ENCODE measurements around the gene IPPK. TPM values are rescaled to one million over a fixed set of nuclear protein-coding genes. Genes with fewer than 3 reads are reported as not detected.

Gene IPPK
- total RNA-seq, 1 experiment from 2014 or later, result 15.4 TPM

DNA sequence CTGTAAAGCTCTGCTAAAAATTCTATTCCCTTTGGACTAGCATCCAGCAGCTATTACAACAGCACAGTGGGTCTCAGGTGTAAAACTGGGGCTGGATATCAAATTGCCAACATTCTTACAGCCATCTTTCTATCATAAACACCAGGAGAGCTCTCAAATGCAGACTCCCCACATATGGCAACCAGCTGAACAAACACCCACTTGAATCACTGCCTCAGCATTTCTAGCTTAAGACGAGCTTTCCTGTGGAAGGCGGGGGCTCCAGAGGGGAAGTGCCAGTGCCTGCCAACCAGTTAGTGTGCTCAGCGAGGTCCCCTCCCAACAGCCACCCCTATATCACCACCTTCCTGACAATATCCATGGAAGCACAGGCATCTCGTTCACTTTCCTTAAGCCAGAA lies 62.2 kb downstream of the IPPK start:
- Histone ChIP-seq H3K27ac (ENCODE audit: low read depth, low read length) (no peak overlapping the region), H3K79me2 (ENCODE audit: insufficient read depth, low read length) (no peaks in the 10 kb centered on the region), H4K20me1 (ENCODE audit: insufficient read depth) (no peaks in the 10 kb centered on the region), H3K4me2 (ENCODE audit: low read length) (no peak overlapping the region), H3K36me3 (ENCODE audit: control insufficient read depth in 1 of 2, insufficient read depth in 2 of 2, low read length in 2 of 2) (no peaks in the 10 kb centered on the region; a peak in 1 of 4 replicates), H3K9me3 (ENCODE audit: control insufficient read depth in 1 of 2, insufficient read depth in 1 of 2, low read depth in 1 of 2, low read length in 2 of 2) (no peaks in the 10 kb centered on the region), H3K4me3 (replicated peaks in 1 of 2; ENCODE audit: low read depth in 1 of 2, low read length in 2 of 2) (no peak overlapping the region), H3K9ac (ENCODE audit: low read length) (no peak overlapping the region), H3K4me1 (ENCODE audit: control insufficient read depth in 1 of 2, insufficient read depth in 2 of 2, low read length in 2 of 2) (no peaks in the 10 kb centered on the region), H2AFZ (ENCODE audit: low read depth, low read length, poor library complexity, severe bottlenecking) (no peak overlapping the region), H3K27me3 (ENCODE audit: insufficient read depth, low read length) (no peaks in the 10 kb centered on the region), H3K9me2 (ENCODE audit: insufficient read depth) (no peaks in the 10 kb centered on the region)
- ChIA-PET POLR2A (no interaction called here), RAD21 (ENCODE audit: low non-redundant PET in 1 of 2, low total read pairs in 2 of 2, uncharacterized antibody in 2 of 2, unreplicated experiment in 2 of 2) (no interaction called here), CTCF (no interaction called here)
- DNase-seq (ENCODE audit: low read depth, low spot score) (no peak), ATAC-seq (no peak)
- TF ChIP-seq SP1 (IDR thresholded peaks at IDR 0.05; ENCODE audit: low read depth), result no peak
- TF ChIP-seq ELF1 (IDR thresholded peaks at IDR 0.05; ENCODE audit: borderline replicate concordance, low read depth), result no peak
- TF ChIP-seq RAD21 (IDR thresholded peaks at IDR 0.05; ENCODE audit: low read depth), result no peak
- TF ChIP-seq, protein P1, sequence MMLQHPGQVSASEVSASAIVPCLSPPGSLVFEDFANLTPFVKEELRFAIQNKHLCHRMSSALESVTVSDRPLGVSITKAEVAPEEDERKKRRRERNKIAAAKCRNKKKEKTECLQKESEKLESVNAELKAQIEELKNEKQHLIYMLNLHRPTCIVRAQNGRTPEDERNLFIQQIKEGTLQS (IDR thresholded peaks at IDR 0.05), result no peak
- no peak for TF ChIP-seq JUND (IDR thresholded peaks at IDR 0.05)
- no peak for TF ChIP-seq CEBPB (IDR thresholded peaks at IDR 0.05; ENCODE audit: low read depth)
- intact Hi-C loops (cut with micrococcal nuclease), result no loop called here
- BruUV-seq (replicated peaks), result no TSS peak

DNA sequence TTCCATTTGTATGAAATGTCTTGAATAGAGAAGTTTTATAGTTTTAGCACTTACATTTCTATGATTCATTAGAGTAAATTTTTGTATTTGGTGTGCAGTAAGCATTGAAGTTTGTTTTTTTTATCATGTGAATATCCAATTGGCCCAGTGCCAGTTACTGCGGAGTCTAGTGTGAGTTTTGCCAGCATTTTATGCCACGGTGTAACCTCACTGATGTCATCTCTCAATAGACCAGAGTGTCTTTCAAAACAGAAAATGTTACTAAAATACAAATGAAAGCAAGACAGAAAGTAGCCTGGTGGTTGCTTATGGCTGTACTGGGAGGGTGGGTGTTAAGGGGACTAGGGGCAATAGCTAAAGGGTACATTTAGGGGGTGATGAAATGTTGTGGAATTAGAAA lies 62.8 kb downstream of the IPPK start:
- Histone ChIP-seq H3K4me3 (replicated peaks in 1 of 2; ENCODE audit: low read depth in 1 of 2, low read length in 2 of 2) (no peak overlapping the region), H3K9me2 (ENCODE audit: insufficient read depth) (no peaks in the 10 kb centered on the region), H2AFZ (ENCODE audit: low read depth, low read length, poor library complexity, severe bottlenecking) (no peak overlapping the region), H3K27ac (ENCODE audit: low read depth, low read length) (no peak overlapping the region), H3K79me2 (ENCODE audit: insufficient read depth, low read length) (no peaks in the 10 kb centered on the region), H4K20me1 (ENCODE audit: insufficient read depth) (no peaks in the 10 kb centered on the region), H3K36me3 (ENCODE audit: control insufficient read depth in 1 of 2, insufficient read depth in 2 of 2, low read length in 2 of 2) (no peaks in the 10 kb centered on the region), H3K9me3 (ENCODE audit: control insufficient read depth in 1 of 2, insufficient read depth in 1 of 2, low read depth in 1 of 2, low read length in 2 of 2) (no peaks in the 10 kb centered on the region), H3K27me3 (ENCODE audit: insufficient read depth, low read length) (no peaks in the 10 kb centered on the region), H3K9ac (ENCODE audit: low read length) (no peak overlapping the region), H3K4me1 (ENCODE audit: control insufficient read depth in 1 of 2, insufficient read depth in 2 of 2, low read length in 2 of 2) (no peaks in the 10 kb centered on the region), H3K4me2 (ENCODE audit: low read length) (no peak overlapping the region)
- ChIA-PET RAD21 (ENCODE audit: low non-redundant PET in 1 of 2, low total read pairs in 2 of 2, uncharacterized antibody in 2 of 2, unreplicated experiment in 2 of 2) (no interaction called here), CTCF (no interaction called here), POLR2A (no interaction called here)
- BruUV-seq (replicated peaks), result no TSS peak
- ATAC-seq (no peak), DNase-seq (ENCODE audit: low read depth, low spot score) (no peak)
- intact Hi-C loops (cut with micrococcal nuclease), result no loop called here
- TF ChIP-seq JUND (IDR thresholded peaks at IDR 0.05) (no peak), FOSL1 (IDR thresholded peaks at IDR 0.05; ENCODE audit: low read depth) (no peak), ZFX (IDR thresholded peaks at IDR 0.05) (no peak), EZH2 (IDR thresholded peaks at IDR 0.05) (no peak), EGR1 (IDR thresholded peaks at IDR 0.05; ENCODE audit: low read depth) (no peak), SRF (IDR thresholded peaks at IDR 0.05; ENCODE audit: low read depth) (no peak), YY1 (IDR thresholded peaks at IDR 0.05; ENCODE audit: extremely low read depth, insufficient replicate concordance, low read depth, low read length) (no peak), SIN3A (IDR thresholded peaks at IDR 0.05; ENCODE audit: low read depth) (no peak), ELF1 (IDR thresholded peaks at IDR 0.05; ENCODE audit: borderline replicate concordance, low read depth) (no peak), POLR2AphosphoS5 (IDR thresholded peaks at IDR 0.05; ENCODE audit: low read depth, low read length) (no peak), EZH2phosphoT487 (IDR thresholded peaks at IDR 0.05; ENCODE audit: borderline replicate concordance) (no peak), TCF7L2 (IDR thresholded peaks at IDR 0.05; ENCODE audit: borderline replicate concordance, extremely low read depth, insufficient read depth, insufficient read length) (no peak)
- TF ChIP-seq, protein P2, sequence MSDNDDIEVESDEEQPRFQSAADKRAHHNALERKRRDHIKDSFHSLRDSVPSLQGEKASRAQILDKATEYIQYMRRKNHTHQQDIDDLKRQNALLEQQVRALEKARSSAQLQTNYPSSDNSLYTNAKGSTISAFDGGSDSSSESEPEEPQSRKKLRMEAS (IDR thresholded peaks at IDR 0.05), result no peak
- TF ChIP-seq, protein P3, sequence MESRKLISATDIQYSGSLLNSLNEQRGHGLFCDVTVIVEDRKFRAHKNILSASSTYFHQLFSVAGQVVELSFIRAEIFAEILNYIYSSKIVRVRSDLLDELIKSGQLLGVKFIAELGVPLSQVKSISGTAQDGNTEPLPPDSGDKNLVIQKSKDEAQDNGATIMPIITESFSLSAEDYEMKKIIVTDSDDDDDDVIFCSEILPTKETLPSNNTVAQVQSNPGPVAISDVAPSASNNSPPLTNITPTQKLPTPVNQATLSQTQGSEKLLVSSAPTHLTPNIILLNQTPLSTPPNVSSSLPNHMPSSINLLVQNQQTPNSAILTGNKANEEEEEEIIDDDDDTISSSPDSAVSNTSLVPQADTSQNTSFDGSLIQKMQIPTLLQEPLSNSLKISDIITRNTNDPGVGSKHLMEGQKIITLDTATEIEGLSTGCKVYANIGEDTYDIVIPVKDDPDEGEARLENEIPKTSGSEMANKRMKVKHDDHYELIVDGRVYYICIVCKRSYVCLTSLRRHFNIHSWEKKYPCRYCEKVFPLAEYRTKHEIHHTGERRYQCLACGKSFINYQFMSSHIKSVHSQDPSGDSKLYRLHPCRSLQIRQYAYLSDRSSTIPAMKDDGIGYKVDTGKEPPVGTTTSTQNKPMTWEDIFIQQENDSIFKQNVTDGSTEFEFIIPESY (IDR thresholded peaks at IDR 0.05; ENCODE audit: extremely low read depth, insufficient replicate concordance, low read length), result no peak
- TF ChIP-seq, protein P1 (IDR thresholded peaks at IDR 0.05), result no peak

All from HCT116 (cell line).